Measurements from ENCODE around the gene PRSS50.

- TF ChIP-seq POLR2A (IDR thresholded peaks at IDR 0.05; ENCODE audit: low read depth, low read length) (no peak), CTCF (IDR thresholded peaks at IDR 0.05; ENCODE audit: extremely low read depth in 1 of 2, insufficient read depth in 1 of 2, low read depth in 1 of 2, low read length in 2 of 2) (no peak), MAX (IDR thresholded peaks at IDR 0.05; ENCODE audit: insufficient read depth, insufficient read length) (no peak), GATA2 (IDR thresholded peaks at IDR 0.05; ENCODE audit: insufficient read depth, insufficient read length, low read depth, low read length) (no peak), POLR2AphosphoS5 (IDR thresholded peaks at IDR 0.05; ENCODE audit: insufficient read depth, low read depth, low read length) (no peak), EZH2 (IDR thresholded peaks at IDR 0.05; ENCODE audit: borderline replicate concordance, low read depth, low read length, severe bottlenecking) (no peak), JUN (IDR thresholded peaks at IDR 0.05; ENCODE audit: borderline replicate concordance, insufficient read depth, insufficient read length, low read depth) (no peak)
These were observed 3.3 kb upstream of the PRSS50 start for GRCh38 chr3:46721009-46721408.

All from endothelial cell of umbilical vein (primary cell).